DMS153 (cell line): ENCODE measurements around the gene GPC5.
"Not testable (repeated sequence)": the region's sequence is repeated elsewhere in the genome, so short reads cannot be mapped to it uniquely, and the experiment has no call there.

Experiments used
- DNase-seq: peaks from one replicate; lab custom pipeline; 2025; lab: John Stamatoyannopoulos, UW

The GPC5 gene

GRCh38 chr13:92864584-92865284, 1466.3 kb downstream of the GPC5 start:
- DNase-seq: peak; percentile 94

DNA sequence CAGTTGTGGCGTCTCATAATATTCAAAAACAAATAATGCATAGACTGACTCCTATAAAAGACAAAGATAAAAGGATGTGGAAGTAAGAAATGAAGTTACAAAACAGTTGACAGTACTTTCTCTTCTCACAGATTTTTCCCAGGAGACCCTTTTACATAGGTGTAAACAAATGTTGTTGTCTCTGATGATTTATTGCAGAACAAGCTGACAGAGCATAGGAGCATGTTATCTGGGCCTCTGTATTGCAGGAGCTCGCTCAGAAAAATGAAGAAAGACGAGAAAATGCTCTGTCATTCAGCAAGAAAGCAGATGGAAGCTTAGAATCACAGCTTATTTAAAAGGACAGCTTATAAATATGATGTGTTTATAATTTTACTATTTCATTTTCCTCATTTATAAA, 1474.6 kb downstream of the GPC5 start:
- no peak for DNase-seq

DNA sequence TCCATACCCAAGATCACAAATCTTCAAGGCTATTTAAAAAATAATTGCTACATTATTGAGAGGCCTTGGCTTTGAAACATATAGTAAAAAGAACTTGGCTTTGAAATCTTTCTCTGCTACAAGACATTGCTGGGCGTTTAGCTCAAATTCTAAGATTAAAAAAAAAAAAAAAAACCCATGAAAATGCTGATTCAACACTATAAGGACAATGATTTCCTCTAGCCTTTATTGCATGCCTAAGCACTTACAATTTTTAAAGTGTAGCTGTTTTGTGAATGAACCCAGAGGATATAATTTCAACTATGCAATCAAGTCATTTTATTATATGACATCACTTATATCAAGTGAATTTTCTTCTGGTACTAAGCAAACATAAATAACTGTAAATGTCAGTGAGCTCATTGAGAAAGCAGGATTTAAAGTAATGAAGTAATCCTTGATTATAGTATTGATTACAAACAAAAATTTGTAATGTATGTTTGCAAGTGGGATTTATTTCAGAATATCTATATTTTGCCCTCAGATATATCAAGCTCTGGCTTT, 1488.2 kb downstream of the GPC5 start:
- no peak for DNase-seq

DNA sequence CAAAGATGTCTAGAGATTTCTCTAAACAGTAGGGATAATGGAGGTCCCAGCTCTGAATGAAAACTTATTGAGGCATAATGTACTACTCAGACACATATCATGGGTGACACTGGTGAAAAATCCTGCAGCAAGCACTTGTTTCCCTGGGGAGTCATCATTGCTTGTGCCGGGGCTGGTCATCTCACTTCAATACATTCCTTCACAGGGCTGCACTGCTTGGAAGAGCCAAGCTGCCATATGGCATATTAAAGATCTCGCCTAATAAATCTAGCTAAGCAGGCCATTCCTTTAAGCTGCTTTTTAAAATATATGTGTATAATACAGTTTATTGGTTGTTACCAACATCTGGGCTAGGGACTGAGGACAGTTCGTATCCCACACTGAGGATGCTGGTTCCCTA, 1496.0 kb downstream of the GPC5 start:
- no peak for DNase-seq

- peak; percentile 37 for DNase-seq
Observed at GRCh38 chr13:92896842-92897241, 1498.4 kb downstream of the GPC5 start.

GRCh38 chr13:92898946-92899345, 1500.5 kb downstream of the GPC5 start:
- DNase-seq: not testable (repeated sequence)

- no peak for DNase-seq
Observed at GRCh38 chr13:92900446-92900845, 1502.0 kb downstream of the GPC5 start.

DNA sequence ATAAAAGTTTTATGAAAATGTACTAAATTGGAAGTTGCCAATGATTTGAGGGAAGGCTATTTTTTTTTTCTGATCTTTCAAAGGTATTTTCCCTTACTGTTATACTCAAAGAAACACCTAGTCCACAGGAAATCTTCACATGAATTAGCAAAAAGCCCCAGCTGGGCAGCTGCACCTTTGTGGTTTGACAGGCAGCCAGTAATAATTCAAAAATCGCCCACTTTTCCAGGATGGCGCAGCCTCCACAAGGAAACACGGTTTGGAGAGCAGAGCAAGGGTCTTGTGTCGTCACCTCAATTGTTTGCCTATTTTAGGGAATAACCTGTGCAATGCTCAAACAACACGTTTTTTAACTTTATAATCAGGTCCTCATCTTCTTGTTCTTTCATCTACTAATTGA, 1503.3 kb downstream of the GPC5 start:
- no peak for DNase-seq

GRCh38 chr13:92912629-92913028, 1514.2 kb downstream of the GPC5 start:
- DNase-seq: no peak

- no peak for DNase-seq
Observed at GRCh38 chr13:92913840-92914239, 1515.4 kb downstream of the GPC5 start.
